Mucosa of stomach (tissue), 1 donor: ENCODE data around the gene SPRED1.
"Not testable (repeated sequence)": the region's sequence is repeated elsewhere in the genome, so short reads cannot be mapped to it uniquely, and the experiment has no call there.

Source experiments
- H3K27me3 ChIP-seq: one replicate; pipeline ENCODE4 v1.7.0; 2013; ENCODE audit warnings: mild to moderate bottlenecking, low read length; ENCODE audit not compliant: control insufficient read depth, insufficient read depth
- H3K36me3 ChIP-seq: one replicate; pipeline ENCODE4 v1.7.0; 2013; ENCODE audit warnings: low read length; ENCODE audit not compliant: control insufficient read depth, insufficient read depth
- H3K4me1 ChIP-seq: one replicate; pipeline ENCODE4 v1.7.0; 2013; ENCODE audit warnings: mild to moderate bottlenecking, low read length; ENCODE audit not compliant: control insufficient read depth, insufficient read depth
- H3K4me3 ChIP-seq: one replicate; pipeline ENCODE4 v1.7.0; 2013; ENCODE audit warnings: low read length
- H3K9ac ChIP-seq: one replicate; pipeline ENCODE4 v1.7.0; 2013; ENCODE audit warnings: mild to moderate bottlenecking, low read length, moderate library complexity
- H3K9me3 ChIP-seq: one replicate; pipeline ENCODE4 v1.7.0; 2013; ENCODE audit warnings: mild to moderate bottlenecking, low read length, moderate library complexity; ENCODE audit not compliant: control insufficient read depth
- donor health status: Pancreatic carcinoma.

Gene SPRED1

DNA sequence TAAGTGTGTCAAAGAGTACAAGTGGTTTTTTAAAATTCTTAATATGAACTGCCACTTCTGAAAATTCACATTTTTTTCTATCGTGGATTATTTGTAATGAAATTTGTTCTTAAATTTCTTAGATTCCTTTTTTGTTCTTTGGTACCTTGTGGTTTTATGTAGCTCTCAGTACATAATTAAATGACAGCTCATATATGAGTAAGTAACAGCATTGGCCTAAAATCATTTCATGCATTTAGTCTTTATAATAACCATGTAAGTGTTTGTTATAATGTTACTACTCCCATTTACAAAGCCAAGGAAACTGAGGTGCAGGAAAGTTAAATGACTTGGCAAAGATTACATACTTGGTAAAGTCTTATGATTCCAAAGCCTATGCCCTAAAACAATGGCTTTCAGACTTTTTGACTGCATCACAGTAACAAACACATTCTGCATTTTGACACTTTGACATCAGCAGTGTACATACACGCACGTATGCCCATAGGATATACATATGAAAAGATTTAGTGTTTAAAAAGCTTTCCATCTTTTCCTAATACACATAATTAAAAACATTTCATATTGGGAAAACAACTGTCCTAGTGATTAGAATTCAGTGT is 14.9 kb downstream of the SPRED1 start:
- Histone ChIP-seq H3K27me3 (no peaks in the 10 kb centered on the region), H3K9ac (no peak overlapping the region), H3K36me3 (no peaks in the 10 kb centered on the region), H3K4me3 (no peak overlapping the region), H3K4me1 (peaks cover 7% of the 10 kb centered on the region), H3K9me3 (no peaks in the 10 kb centered on the region)

DNA sequence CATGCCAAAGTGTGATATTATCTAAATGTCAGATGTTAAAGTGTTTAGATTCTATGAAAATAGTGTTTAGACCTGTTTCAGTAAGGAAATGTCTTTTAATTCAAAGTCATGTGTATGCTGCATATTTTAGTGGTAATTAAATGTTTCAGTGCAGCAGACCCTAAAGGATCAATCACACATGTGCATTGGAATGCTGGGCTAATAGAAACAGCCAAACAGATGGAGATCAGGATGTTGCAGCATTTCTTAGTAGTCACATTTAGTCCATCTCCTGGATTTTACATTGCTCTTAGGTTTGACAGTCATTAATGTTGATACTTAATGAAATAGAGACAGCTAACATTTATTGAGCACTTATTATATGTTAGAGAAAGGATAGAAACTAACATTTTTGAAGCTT is 18.5 kb downstream of the SPRED1 start:
- H3K36me3 ChIP-seq = no peaks in the 10 kb centered on the region
- no peaks in the 10 kb centered on the region for H3K9me3 ChIP-seq
- no peaks in the 10 kb centered on the region for H3K27me3 ChIP-seq
- peaks cover 7% of the 10 kb centered on the region for H3K4me1 ChIP-seq
- no peak overlapping the region for H3K9ac ChIP-seq
- no peak overlapping the region for H3K4me3 ChIP-seq

DNA sequence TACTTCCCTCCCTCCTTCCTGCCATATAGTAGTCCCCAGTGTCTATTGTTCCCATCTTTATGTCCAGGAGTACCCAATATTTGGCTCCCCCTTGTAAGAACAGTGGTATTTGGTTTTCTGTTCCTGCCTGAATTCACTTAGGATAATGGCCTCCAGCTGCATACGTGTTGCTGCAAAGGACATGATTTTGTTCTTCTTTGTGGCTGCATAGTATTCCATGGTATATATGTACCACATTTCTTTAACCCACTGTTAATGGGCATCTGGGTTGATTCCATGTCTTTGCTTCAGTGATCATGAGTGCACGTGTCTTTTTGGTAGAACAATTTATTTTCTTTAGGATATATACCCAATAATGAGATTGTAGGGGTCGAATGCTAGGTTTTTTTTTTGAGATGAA is 19.3 kb downstream of the SPRED1 start:
- H3K4me1 ChIP-seq = peaks cover under 1% of the 10 kb centered on the region
- no peaks in the 10 kb centered on the region for H3K9me3 ChIP-seq
- H3K27me3 ChIP-seq = no peaks in the 10 kb centered on the region

DNA sequence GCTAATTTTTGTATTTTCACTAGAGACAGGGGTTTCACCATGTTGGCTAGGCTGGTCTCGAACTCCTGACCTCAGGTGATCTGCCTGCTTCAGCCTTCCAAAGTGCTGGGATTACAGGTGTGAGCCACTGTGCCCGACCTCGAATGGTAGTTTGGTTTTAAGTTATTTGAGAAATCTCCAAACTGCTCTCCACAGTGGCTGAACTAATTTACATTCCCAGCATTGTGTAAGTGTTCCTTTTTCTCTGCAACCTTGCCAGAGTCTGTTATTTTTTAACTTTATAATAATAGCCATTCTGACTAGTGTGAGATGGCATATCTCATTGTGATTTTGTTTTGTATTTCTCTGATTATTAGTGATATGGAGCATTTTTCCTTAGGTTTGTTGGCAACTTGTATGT is 19.8 kb downstream of the SPRED1 start:
- H3K36me3 ChIP-seq, H3K9me3 ChIP-seq, H3K9ac ChIP-seq, H3K4me3 ChIP-seq, H3K27me3 ChIP-seq, H3K4me1 ChIP-seq: not testable (repeated sequence)

More for the DNA sequence above, 19.3 kb downstream of the SPRED1 start:
- no peak overlapping the region for H3K4me3 ChIP-seq
- no peak overlapping the region for H3K9ac ChIP-seq
- H3K36me3 ChIP-seq = no peaks in the 10 kb centered on the region

DNA sequence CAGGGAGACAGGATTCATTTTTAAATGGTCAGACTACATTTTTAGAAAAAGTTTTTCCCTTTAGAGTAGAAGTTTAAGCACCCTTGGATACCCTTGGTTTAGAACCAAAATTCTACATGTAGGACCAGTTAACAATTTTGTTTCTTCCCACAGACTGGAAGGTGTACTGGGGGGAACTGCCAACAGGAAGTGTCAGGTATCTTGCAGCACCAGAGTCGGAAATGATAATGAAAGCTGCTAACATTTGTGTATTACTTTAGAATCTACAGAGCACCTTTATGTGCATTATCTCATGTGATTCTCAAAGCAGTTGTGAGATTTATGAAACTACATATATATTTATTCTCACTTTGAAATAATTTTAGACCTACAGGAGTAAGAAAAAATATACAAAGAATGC is 21.5 kb downstream of the SPRED1 start:
- H3K4me1 ChIP-seq = no peaks in the 10 kb centered on the region

DNA sequence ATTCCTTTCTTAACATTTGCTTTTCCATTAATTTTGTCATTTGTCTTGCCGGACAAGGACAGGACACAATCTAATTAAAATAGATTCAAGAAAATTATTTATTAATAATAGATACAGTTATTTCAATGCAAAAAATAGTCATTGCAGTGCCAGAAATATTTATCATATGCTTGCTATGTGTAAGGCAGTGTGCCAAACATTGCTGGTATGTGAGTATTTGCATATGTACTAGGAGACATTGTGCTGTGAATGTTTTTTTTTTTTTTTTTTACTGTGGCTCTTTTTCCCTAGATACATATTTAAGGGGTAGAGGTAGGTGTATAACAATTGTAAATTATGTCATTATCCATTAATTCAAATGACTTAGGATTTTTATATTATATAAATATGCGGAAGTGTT is 23.3 kb downstream of the SPRED1 start:
- no peaks in the 10 kb centered on the region for H3K27me3 ChIP-seq
- no peaks in the 10 kb centered on the region for H3K9me3 ChIP-seq
- H3K9ac ChIP-seq = no peak overlapping the region
- H3K4me1 ChIP-seq = no peaks in the 10 kb centered on the region
- no peak overlapping the region for H3K4me3 ChIP-seq
- H3K36me3 ChIP-seq = no peaks in the 10 kb centered on the region

More for the DNA sequence above, 21.5 kb downstream of the SPRED1 start:
- Histone ChIP-seq H3K4me3 (no peak overlapping the region), H3K9ac (no peak overlapping the region), H3K36me3 (no peaks in the 10 kb centered on the region), H3K9me3 (no peaks in the 10 kb centered on the region), H3K27me3 (no peaks in the 10 kb centered on the region)

DNA sequence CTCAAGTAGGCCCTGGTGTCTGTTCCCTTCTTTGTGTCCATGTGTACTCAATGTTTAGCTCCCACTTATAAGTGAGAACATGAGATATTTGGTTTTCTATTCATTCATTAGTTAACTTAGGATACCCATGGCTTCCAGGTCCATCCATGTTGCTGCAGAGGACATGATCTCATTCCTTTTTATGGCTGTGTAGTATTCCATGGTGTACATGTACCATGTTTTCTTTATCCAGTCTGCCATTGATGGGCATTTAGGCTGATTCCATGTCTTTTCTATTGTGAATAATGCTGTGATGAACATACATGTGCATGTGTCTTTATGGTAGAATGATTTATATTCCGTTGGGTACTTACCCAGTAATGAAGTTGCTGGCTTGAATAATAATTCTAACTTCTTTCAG is 24.6 kb downstream of the SPRED1 start:
- H3K9me3 ChIP-seq, H3K4me3 ChIP-seq, H3K9ac ChIP-seq, H3K36me3 ChIP-seq, H3K27me3 ChIP-seq, H3K4me1 ChIP-seq: not testable (repeated sequence)

DNA sequence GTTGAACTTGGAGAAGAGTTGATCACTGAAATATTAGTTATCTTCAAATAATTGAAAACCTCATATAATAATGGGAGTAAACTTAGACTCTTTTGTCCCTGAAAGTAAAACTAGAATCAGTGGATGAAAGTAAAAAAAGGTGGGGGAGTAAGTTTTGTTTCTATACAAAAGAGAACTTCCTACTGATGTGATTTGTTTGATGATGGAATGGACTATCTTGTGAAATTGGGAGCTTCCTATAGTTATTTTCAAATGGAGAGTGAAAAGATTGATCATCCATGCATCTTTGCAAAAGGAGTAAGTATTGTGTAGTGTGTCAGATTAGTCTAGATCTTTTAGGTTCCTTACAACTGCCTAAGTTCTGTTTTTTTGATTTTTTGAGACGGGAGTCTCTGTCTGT is 28.4 kb downstream of the SPRED1 start:
- H3K36me3 ChIP-seq = no peaks in the 10 kb centered on the region
- no peaks in the 10 kb centered on the region for H3K4me1 ChIP-seq
- no peaks in the 10 kb centered on the region for H3K9me3 ChIP-seq
- no peak overlapping the region for H3K4me3 ChIP-seq
- no peaks in the 10 kb centered on the region for H3K27me3 ChIP-seq
- H3K9ac ChIP-seq = no peak overlapping the region

DNA sequence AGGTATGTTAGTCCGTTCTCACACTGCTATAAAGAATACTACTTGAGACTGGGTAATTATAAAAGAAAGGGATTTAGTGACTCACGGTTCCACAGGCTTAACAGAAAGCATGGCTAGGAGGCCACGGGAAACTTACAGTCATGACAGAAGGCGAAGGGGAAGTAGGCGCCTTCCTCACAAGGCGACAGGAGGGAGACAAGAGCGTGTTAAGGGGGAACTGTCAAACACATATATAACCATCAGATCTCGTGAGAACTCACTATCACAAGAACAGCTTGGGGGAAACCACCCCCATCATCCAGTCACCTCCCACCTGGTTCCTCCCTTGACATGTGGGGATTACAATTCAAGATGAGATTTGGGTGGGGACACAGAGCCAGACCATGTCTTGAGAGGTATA is 30.4 kb downstream of the SPRED1 start:
- H3K4me3 ChIP-seq = no peak overlapping the region

DNA sequence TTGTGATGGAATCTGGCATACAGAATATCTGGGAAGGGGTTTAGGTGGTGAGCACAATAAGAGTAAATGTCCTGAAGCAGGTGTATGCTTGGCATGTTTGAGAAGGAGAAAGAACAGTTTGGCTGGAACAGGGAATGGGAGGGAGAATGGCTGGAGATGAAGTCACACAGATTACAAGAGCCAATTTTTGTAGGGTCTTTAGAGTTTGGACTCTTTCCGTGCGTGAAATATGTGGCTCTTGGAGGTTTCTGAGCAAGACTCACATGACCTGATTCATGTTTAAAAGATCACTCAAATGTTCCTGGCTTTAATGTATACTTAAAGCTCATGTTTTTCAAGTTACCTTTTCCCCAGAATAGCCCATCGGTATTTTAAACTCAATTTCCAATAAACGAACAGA is 32.8 kb downstream of the SPRED1 start:
- H3K4me3 ChIP-seq = no peak overlapping the region
- no peaks in the 10 kb centered on the region for H3K4me1 ChIP-seq
- no peaks in the 10 kb centered on the region for H3K36me3 ChIP-seq
- no peak overlapping the region for H3K9ac ChIP-seq
- H3K9me3 ChIP-seq = no peaks in the 10 kb centered on the region
- no peaks in the 10 kb centered on the region for H3K27me3 ChIP-seq

More for the DNA sequence above, 30.4 kb downstream of the SPRED1 start:
- Histone ChIP-seq H3K9me3 (no peaks in the 10 kb centered on the region), H3K4me1 (no peaks in the 10 kb centered on the region), H3K27me3 (no peaks in the 10 kb centered on the region), H3K9ac (no peak overlapping the region), H3K36me3 (no peaks in the 10 kb centered on the region)

DNA sequence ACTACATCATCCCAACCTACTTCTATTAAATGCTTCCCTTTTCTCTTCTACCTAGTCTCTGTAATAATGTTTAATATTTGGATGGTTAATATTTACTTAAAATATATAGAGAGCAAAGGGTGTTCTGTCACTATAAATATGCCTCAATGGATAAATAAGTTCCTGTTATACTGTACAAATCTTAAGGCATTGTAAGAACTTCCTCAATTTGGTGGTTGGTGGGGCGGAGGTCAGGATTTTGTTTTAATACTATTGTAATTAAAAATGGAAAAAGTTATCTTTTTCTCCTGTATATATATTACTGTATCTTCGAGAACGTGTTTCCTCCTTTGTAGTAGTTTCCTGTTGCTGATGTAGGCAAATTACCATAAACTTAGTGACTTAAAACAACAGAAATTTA is 41.5 kb downstream of the SPRED1 start:
- Histone ChIP-seq H3K36me3 (no peaks in the 10 kb centered on the region), H3K4me1 (peaks cover 10% of the 10 kb centered on the region), H3K9ac (no peak overlapping the region), H3K27me3 (no peaks in the 10 kb centered on the region), H3K4me3 (no peak overlapping the region), H3K9me3 (no peaks in the 10 kb centered on the region)

DNA sequence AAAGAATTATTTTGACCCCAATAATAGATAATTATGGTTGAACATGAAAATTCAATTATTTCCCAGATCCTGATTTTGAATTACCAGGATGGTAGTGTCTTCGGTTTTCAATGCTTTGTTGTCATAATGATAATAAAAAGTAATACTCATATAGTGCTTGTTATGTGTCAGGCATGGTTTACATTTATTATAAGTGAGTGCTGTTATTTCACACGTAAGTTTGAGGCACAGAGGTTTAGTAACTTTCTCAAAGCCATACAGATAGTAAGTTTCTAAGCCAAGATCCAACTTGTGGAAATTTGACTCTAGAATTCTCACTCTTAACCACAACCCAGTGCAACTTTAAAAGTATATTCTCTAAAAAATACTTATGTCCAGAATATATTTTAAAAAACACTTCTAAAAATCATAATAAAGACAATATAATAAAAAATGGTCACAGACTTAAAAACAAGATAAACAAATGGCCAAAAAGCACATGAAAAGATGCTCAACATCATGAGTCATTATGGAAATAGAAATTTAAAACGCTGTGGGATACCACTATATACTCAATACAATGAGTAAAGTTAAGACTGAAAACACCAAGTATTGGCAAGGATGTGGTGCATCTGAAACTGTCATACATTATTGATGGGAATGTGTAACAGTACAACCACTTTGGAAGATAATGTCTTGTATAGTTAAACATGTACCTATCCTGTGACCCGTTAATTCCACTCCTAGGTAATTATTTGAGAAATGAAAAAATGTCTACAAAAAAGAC is 45.2 kb downstream of the SPRED1 start:
- H3K9me3 ChIP-seq = no peaks in the 10 kb centered on the region
- H3K4me1 ChIP-seq = peaks cover 10% of the 10 kb centered on the region
- H3K36me3 ChIP-seq = no peaks in the 10 kb centered on the region

More for the DNA sequence above, 45.2 kb downstream of the SPRED1 start:
- Histone ChIP-seq H3K9ac (no peak overlapping the region), H3K27me3 (no peaks in the 10 kb centered on the region), H3K4me3 (no peak overlapping the region)
